Nephron progenitor cell (in vitro differentiated cells): ENCODE data around the gene AGAP1.

Experiments used
- DNase-seq: peaks from one replicate; pipeline ENCODE4 v3.0.0; 2021
- H3K27ac Mint-ChIP-seq: 2 replicates; pipeline ENCODE4 v1.8.0; 2021; ENCODE audit warnings: mild to moderate bottlenecking, moderate library complexity, mixed read lengths
- H3K27me3 Mint-ChIP-seq: 2 replicates; pipeline ENCODE4 v1.8.0; 2021; ENCODE audit warnings: mild to moderate bottlenecking, low read depth, mixed read lengths; ENCODE audit not compliant: poor library complexity
- H3K36me3 Mint-ChIP-seq: 2 replicates; pipeline ENCODE4 v1.8.0; 2021; ENCODE audit warnings: low read depth, mixed read lengths
- H3K4me1 Mint-ChIP-seq: 2 replicates; pipeline ENCODE4 v1.8.0; 2021; ENCODE audit warnings: mixed read lengths
- H3K4me3 Mint-ChIP-seq: 2 replicates; pipeline ENCODE4 v1.8.0; 2021; ENCODE audit warnings: mild to moderate bottlenecking, moderate library complexity, mixed read lengths
- H3K9me3 Mint-ChIP-seq: 2 replicates; pipeline ENCODE4 v1.8.0; 2021; ENCODE audit warnings: mild to moderate bottlenecking, moderate library complexity, mixed read lengths
- TF ChIP-seq, protein P1 (sequence below): fragments of 200-600 bp; sonication (generic); IDR thresholded peaks from 2 replicates; pipeline ENCODE4 v1.5.0; 2021; ENCODE audit warnings: antibody characterized with exemption

Gene AGAP1

DNA sequence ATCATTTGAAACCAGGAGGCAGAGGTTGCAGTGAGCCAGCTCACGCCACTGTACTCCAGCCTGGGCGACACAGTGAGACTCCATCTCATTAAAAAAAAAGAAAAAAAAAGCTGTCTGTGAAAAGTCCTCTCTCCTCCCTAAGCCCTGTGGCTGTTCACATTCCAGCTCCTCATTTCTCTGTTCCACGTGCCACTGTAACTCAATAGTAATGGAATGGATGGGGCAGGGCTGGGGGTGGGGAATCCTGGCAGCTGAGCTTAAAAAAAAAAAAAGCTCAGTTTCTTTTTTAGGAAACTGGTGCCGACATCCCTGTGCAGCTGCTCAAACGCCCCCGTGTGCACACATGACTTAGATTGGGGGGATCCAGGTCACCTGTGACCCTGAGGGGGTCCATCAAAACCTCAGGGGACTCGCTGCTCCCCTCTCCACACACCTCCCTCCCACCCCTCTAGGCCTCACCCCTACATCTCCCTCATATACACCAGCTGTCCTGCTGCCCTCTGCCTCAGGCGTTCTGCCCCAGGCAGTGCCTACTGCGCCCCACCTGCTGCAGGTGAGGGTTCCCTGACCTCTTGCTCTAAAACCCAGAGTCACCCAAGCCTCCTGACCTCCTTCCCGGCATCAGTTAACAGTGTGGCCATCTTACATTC is 255.4 kb downstream of the AGAP1 start:
- TF ChIP-seq, protein P1, sequence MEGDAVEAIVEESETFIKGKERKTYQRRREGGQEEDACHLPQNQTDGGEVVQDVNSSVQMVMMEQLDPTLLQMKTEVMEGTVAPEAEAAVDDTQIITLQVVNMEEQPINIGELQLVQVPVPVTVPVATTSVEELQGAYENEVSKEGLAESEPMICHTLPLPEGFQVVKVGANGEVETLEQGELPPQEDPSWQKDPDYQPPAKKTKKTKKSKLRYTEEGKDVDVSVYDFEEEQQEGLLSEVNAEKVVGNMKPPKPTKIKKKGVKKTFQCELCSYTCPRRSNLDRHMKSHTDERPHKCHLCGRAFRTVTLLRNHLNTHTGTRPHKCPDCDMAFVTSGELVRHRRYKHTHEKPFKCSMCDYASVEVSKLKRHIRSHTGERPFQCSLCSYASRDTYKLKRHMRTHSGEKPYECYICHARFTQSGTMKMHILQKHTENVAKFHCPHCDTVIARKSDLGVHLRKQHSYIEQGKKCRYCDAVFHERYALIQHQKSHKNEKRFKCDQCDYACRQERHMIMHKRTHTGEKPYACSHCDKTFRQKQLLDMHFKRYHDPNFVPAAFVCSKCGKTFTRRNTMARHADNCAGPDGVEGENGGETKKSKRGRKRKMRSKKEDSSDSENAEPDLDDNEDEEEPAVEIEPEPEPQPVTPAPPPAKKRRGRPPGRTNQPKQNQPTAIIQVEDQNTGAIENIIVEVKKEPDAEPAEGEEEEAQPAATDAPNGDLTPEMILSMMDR: no peak
- no peak overlapping the region for H3K27ac Mint-ChIP-seq

DNA sequence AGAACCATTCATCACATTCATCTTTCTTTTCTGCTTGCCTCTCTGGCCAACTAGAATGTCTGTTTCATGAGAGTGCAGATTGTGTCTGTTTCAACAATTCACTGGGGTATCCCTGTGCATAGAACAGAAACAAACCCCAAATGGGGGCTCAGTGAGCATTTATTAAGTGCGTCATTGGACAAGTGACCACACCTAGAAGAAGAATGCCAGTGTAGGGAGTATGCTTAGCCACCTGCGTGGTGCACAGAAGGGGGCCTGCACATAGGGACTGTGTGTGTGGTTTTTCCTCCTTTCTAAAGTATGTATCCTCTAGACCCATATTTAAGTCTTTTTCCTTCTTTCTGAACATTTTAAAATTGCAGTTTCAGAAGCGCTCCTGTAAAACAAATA is 255.9 kb downstream of the AGAP1 start:
- no peak for DNase-seq
- Mint-ChIP-seq H3K9me3 (no peaks in the 10 kb centered on the region), H3K4me1 (peaks cover 24% of the 10 kb centered on the region), H3K27ac (no peak overlapping the region), H3K36me3 (peaks cover 37% of the 10 kb centered on the region), H3K4me3 (no peak overlapping the region), H3K27me3 (no peaks in the 10 kb centered on the region)
- TF ChIP-seq, protein P1: no peak

More for the DNA sequence above, 255.4 kb downstream of the AGAP1 start:
- peaks cover 41% of the 10 kb centered on the region for H3K36me3 Mint-ChIP-seq
- no peaks in the 10 kb centered on the region for H3K27me3 Mint-ChIP-seq
- no peaks in the 10 kb centered on the region for H3K9me3 Mint-ChIP-seq
- DNase-seq: no peak
- no peak overlapping the region for H3K4me3 Mint-ChIP-seq
- peaks cover 18% of the 10 kb centered on the region for H3K4me1 Mint-ChIP-seq

DNA sequence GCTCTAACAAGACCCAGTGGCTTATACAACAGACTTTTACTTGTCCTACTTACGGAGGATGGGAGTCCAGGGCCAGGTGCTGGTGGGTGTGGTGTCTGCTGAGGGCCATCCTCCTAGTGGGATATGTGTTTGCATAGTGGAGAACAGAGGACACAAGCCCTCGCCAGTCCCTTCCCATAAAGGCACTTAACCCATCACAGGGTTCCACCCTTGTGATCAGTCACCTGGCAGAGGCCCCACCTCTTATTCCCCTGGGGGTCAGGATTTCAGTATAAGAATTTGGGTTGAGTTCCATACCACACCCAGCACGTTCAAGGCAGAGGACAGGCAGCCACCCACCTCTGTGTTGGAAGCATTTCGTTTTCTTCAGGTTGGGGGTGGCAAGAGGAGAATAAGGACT is 259.0 kb downstream of the AGAP1 start:
- Mint-ChIP-seq H3K27ac (no peak overlapping the region), H3K4me1 (peaks cover 51% of the 10 kb centered on the region), H3K36me3 (peaks cover 25% of the 10 kb centered on the region), H3K4me3 (no peak overlapping the region), H3K9me3 (no peaks in the 10 kb centered on the region), H3K27me3 (no peaks in the 10 kb centered on the region)
- TF ChIP-seq, protein P1: no peak
- DNase-seq: no peak

DNA sequence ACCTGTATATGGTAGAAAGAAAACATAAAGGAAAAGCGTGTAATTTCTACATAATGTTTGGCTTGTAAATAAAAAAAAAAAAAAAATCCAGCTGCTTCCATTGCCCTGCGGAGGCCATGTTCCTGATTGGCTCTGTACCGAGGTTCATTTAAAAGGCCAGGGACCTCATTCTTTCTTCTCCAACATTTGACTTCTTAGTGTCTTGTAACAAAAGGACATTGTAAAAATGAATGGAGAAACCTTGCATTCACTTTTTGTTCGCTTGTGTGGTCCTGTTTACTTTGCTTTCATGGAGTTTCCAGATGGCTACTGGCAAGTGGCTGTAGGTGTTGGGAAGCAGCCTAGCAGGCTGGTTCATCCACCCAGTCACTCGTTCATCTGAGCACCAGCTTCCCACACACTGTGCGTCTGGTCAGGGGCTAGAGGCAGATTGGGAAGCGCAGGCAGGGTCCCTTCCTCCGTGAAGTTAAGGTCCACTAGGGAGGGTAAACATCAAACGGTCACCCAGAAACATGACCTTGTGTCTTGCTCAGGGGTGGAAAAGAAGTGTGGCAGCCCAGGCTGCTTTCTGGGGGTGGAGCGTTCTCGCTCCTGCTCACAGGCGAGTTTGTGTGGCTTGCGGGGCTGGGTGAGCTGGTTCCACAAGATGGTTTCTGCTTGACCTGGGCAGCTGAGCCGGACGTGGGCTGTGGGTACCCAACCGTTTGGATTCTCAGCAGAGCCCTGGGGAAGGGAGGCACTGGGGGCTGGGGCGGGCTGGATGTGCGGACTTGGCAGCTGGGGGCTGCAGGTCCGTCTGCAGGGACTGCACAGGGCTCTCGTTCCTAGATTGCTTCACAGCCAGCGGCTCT is 260.7 kb downstream of the AGAP1 start:
- Mint-ChIP-seq H3K4me1 (peaks cover 44% of the 10 kb centered on the region), H3K36me3 (peaks cover 20% of the 10 kb centered on the region), H3K27me3 (no peaks in the 10 kb centered on the region), H3K9me3 (no peaks in the 10 kb centered on the region), H3K27ac (peak overlapping the region; percentile 51), H3K4me3 (no peak overlapping the region)
- DNase-seq: peak; percentile 27
- TF ChIP-seq, protein P1: no peak

DNA sequence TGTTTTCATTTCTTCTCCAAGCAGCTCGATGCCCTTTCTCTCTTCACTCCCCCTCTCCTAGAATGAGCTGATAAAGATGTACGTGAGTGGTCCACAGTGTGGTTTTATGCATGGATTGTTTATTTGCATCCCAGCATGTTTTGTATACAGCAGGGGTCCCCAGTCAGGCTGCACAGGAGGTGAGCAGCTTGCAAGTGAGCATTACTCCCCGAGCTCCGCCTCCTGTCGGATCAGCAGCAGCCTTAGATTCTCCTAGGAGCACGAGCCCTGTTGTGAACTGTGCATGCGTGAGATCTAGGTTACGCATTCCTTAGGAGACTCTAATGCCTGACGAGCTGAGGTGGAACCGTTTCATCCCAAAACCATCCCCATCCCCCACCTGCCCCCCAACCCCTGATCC is 262.6 kb downstream of the AGAP1 start:
- peaks cover 5% of the 10 kb centered on the region for H3K36me3 Mint-ChIP-seq
- no peaks in the 10 kb centered on the region for H3K27me3 Mint-ChIP-seq
- peak overlapping the region; percentile 84 for H3K27ac Mint-ChIP-seq
- H3K4me1 Mint-ChIP-seq: peaks cover 43% of the 10 kb centered on the region
- TF ChIP-seq, protein P1: no peak
- no peaks in the 10 kb centered on the region for H3K9me3 Mint-ChIP-seq
- H3K4me3 Mint-ChIP-seq: no peak overlapping the region
- no peak for DNase-seq
